ENCODE data around the gene ELK3. TPM values are rescaled to one million over a fixed set of nuclear protein-coding genes. Genes with fewer than 3 reads are reported as not detected.

The ELK3 gene
- polyA plus RNA-seq, 2 of the 4 experiments (the other 2 are of a cell fraction), result 33.1 to 38.6 TPM

DNA sequence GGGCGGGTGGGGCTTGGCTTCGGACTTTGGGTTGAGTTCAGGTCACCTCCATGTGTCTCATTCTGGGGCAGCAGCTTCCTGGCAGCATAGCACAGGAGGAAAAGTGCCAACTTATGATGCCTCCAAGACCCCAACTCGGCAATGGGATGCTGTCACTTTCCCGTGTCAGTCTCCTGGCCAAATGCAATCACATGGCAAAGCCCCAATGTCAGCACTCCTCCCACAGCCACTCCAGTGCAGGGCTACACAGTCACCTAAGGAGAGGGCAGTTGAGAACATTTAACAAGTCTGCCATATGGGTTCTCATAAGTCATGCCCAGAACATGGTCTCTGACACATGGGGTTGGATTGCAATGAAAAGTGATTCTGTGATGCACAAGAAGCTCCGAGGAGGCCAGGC is 26.7 kb downstream of the ELK3 start:
- 69% methylated on average over 5 of the region's 5 CpGs for WGBS (ENCODE audit: missing lambda C conversion rate)
- POLR2A ChIA-PET, result interaction anchor here (0.7 to 3.0 kb wide), 3 partner anchors 18 to 178 kb away, joined by 3 to 27 read pairs (median 7); partner anchors contain the start of gene CDK17
- no peak for FAIRE-seq
- Histone ChIP-seq H3K4me3 (no peak overlapping the region), H3K9me3 (peaks cover 4% of the 10 kb centered on the region; the same call in 2 of the 3 replicates), H3K27ac (peak overlapping the region; percentile 98), H3K4me2 (peak overlapping the region; percentile 89), H3K4me1 (peaks cover 47% of the 10 kb centered on the region)
- CTCF ChIA-PET, result interaction anchor here (0.5 to 1.8 kb wide), 4 partner anchors 159 to 1689 kb away, joined by 3 to 11 read pairs (median 4); partner anchors contain the start of gene CDK17
- no peak for DNase-seq (ENCODE audit: low read depth in 1 of 2, low spot score in 1 of 2)
- TF ChIP-seq, protein P1, sequence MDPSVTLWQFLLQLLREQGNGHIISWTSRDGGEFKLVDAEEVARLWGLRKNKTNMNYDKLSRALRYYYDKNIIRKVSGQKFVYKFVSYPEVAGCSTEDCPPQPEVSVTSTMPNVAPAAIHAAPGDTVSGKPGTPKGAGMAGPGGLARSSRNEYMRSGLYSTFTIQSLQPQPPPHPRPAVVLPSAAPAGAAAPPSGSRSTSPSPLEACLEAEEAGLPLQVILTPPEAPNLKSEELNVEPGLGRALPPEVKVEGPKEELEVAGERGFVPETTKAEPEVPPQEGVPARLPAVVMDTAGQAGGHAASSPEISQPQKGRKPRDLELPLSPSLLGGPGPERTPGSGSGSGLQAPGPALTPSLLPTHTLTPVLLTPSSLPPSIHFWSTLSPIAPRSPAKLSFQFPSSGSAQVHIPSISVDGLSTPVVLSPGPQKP (IDR thresholded peaks at IDR 0.05; ENCODE audit: low read depth, low read length), result no peak
- TF ChIP-seq FOXS1 (CRISPR knock-in tag; IDR thresholded peaks at IDR 0.05) (no peak), ZNF302 (CRISPR knock-in tag; IDR thresholded peaks at IDR 0.05) (no peak), GATA3 (IDR thresholded peaks at IDR 0.05; ENCODE audit: borderline replicate concordance) (no peak), HEYL (CRISPR knock-in tag; IDR thresholded peaks at IDR 0.05) (no peak), CBX2 (IDR thresholded peaks at IDR 0.05; ENCODE audit: borderline replicate concordance, low read depth) (no peak), MAFK (IDR thresholded peaks at IDR 0.05; ENCODE audit: partially characterized antibody) (no peak), SREBF2 (IDR thresholded peaks at IDR 0.05) (no peak), PHF8 (IDR thresholded peaks at IDR 0.05; ENCODE audit: borderline replicate concordance, low read depth) (no peak), EHF (CRISPR knock-in tag; IDR thresholded peaks at IDR 0.05) (no peak)
- TF ChIP-seq, protein P2, sequence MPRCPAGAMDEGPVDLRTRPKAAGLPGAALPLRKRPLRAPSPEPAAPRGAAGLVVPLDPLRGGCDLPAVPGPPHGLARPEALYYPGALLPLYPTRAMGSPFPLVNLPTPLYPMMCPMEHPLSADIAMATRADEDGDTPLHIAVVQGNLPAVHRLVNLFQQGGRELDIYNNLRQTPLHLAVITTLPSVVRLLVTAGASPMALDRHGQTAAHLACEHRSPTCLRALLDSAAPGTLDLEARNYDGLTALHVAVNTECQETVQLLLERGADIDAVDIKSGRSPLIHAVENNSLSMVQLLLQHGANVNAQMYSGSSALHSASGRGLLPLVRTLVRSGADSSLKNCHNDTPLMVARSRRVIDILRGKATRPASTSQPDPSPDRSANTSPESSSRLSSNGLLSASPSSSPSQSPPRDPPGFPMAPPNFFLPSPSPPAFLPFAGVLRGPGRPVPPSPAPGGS (IDR thresholded peaks at IDR 0.05), result no peak
- ATAC-seq, result no peak

DNA sequence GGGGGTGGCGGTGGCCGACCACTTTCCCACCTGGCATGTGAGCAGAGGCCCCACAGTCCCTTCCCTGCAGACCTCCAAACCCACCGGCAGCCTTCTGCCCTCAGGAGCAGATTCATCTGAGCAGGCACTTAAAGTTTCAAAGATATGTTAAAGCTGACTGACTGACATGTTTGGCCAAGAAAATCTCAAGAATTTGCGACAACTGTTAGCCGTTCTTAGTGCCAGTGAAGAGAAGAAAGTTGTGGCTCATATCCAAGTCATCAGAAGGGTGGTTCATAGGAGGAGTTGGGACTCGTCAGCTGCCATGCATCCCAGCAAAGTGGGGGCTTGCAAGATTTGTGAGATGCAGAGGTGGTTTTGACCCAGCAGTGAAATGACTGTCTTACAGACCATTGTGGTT is 27.2 kb downstream of the ELK3 start:
- ChIA-PET POLR2A (interaction anchor here (1.2 to 3.0 kb wide), 2 partner anchors 18 to 178 kb away, joined by 3 to 27 read pairs; partner anchors contain the start of gene CDK17), CTCF (interaction anchor here (1.7 to 1.8 kb wide), 2 partner anchors 160 to 295 kb away, joined by 5 to 11 read pairs; no protein-coding TSS in a partner anchor)
- TF ChIP-seq, protein P3, sequence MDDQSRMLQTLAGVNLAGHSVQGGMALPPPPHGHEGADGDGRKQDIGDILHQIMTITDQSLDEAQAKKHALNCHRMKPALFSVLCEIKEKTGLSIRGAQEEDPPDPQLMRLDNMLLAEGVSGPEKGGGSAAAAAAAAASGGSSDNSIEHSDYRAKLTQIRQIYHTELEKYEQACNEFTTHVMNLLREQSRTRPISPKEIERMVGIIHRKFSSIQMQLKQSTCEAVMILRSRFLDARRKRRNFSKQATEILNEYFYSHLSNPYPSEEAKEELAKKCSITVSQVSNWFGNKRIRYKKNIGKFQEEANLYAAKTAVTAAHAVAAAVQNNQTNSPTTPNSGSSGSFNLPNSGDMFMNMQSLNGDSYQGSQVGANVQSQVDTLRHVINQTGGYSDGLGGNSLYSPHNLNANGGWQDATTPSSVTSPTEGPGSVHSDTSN (IDR thresholded peaks at IDR 0.05), result no peak
- TF ChIP-seq, protein P4, sequence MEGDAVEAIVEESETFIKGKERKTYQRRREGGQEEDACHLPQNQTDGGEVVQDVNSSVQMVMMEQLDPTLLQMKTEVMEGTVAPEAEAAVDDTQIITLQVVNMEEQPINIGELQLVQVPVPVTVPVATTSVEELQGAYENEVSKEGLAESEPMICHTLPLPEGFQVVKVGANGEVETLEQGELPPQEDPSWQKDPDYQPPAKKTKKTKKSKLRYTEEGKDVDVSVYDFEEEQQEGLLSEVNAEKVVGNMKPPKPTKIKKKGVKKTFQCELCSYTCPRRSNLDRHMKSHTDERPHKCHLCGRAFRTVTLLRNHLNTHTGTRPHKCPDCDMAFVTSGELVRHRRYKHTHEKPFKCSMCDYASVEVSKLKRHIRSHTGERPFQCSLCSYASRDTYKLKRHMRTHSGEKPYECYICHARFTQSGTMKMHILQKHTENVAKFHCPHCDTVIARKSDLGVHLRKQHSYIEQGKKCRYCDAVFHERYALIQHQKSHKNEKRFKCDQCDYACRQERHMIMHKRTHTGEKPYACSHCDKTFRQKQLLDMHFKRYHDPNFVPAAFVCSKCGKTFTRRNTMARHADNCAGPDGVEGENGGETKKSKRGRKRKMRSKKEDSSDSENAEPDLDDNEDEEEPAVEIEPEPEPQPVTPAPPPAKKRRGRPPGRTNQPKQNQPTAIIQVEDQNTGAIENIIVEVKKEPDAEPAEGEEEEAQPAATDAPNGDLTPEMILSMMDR (IDR thresholded peaks at IDR 0.05), result no peak
- TF ChIP-seq BHLHE40 (IDR thresholded peaks at IDR 0.05; ENCODE audit: low read depth, low read length), result no peak
- no peak for TF ChIP-seq GATA3 (IDR thresholded peaks at IDR 0.05; ENCODE audit: borderline replicate concordance)
- no peak for TF ChIP-seq FOXS1 (CRISPR knock-in tag; IDR thresholded peaks at IDR 0.05)
- TF ChIP-seq, protein P5, sequence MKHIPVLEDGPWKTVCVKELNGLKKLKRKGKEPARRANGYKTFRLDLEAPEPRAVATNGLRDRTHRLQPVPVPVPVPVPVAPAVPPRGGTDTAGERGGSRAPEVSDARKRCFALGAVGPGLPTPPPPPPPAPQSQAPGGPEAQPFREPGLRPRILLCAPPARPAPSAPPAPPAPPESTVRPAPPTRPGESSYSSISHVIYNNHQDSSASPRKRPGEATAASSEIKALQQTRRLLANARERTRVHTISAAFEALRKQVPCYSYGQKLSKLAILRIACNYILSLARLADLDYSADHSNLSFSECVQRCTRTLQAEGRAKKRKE (CRISPR knock-in tag; IDR thresholded peaks at IDR 0.05; ENCODE audit: low read depth), result no peak
- no peak for TF ChIP-seq EHMT2 (IDR thresholded peaks at IDR 0.05; ENCODE audit: low read depth)
- no peak for TF ChIP-seq NFE2L2 (conservative IDR thresholded peaks at IDR 0.05; ENCODE audit: low read length)
- 95% methylated on average over 6 of the region's 6 CpGs for WGBS (ENCODE audit: missing lambda C conversion rate)
- Histone ChIP-seq H3K4me2 (no peak overlapping the region; the same call in 1 of the 3 replicates), H3K27ac (peak overlapping the region; percentile 98), H3K9me3 (peaks cover 4% of the 10 kb centered on the region; the same call in 2 of the 3 replicates), H3K4me1 (peaks cover 49% of the 10 kb centered on the region), H3K4me3 (no peak overlapping the region)
- FAIRE-seq (no peak), ATAC-seq (no peak), DNase-seq (ENCODE audit: low read depth in 1 of 2, low spot score in 1 of 2) (no peak)

Measured in A549 (cell line).